Stomach (tissue), 9 donors: ENCODE results near the gene SUN3. TPM values are rescaled to one million over a fixed set of nuclear protein-coding genes. Genes with fewer than 3 reads are reported as not detected.
"Not testable (repeated sequence)": the region's sequence is repeated elsewhere in the genome, so short reads cannot be mapped to it uniquely, and the experiment has no call there.

Experiments used
- DNase-seq, 2 donors: peaks; one replicate each; pipeline versions ENCODE4 v3.0.0 to v3.0.0-alpha.2; 2013 to 2019
- H3K27ac ChIP-seq, 5 donors: fragments of 200-600 bp in 4 of 5; sonication (generic) in 4 of 5; one replicate each; pipeline ENCODE4 v1.5.1; 2013 to 2019; ENCODE audit warnings: mild to moderate bottlenecking in 1 of 5, moderate library complexity in 1 of 5
- H3K27me3 ChIP-seq, 3 donors: fragments of 200-600 bp; sonication (generic); one replicate each; pipeline ENCODE4 v1.5.1; 2017 to 2019; ENCODE audit warnings: mixed run types in 1 of 3
- H3K36me3 ChIP-seq, 4 donors: fragments of 200-600 bp; sonication (generic); 1 replicate in 3 of 4; 2 replicates in 1 of 4; pipeline ENCODE4 v1.5.1; 2016 to 2019
- H3K4me1 ChIP-seq, 4 donors: fragments of 200-600 bp; sonication (generic); one replicate each; pipeline ENCODE4 v1.5.1; 2016 to 2019
- H3K4me3 ChIP-seq, 4 donors: fragments of 200-600 bp; sonication (generic) in 3 of 4; one replicate each; pipeline ENCODE4 v1.5.1; 2016 to 2019; ENCODE audit warnings: mild to moderate bottlenecking in 1 of 4
- H3K9me3 ChIP-seq, 4 donors: fragments of 200-600 bp; sonication (generic); one replicate each; pipeline ENCODE4 v1.5.1; 2016 to 2019
- EP300 ChIP-seq: sonication (generic); formaldehyde crosslinking; IDR thresholded peaks from one replicate; pipeline ENCODE4 v1.6.1; 2017; ENCODE audit warnings: antibody characterized with exemption
- POLR2A ChIP-seq, 4 donors: fragments of 450-650 bp; IDR thresholded peaks; one replicate each; pipeline ENCODE4 v1.6.1; 2016; ENCODE audit warnings: antibody characterized with exemption in 4 of 4, control low read depth in 2 of 4, mild to moderate bottlenecking in 1 of 4, moderate library complexity in 1 of 4
- POLR2AphosphoS5 ChIP-seq, 3 donors: sonication (generic); formaldehyde crosslinking; IDR thresholded peaks; one replicate each; pipeline ENCODE4 v1.6.1; 2016; ENCODE audit warnings: antibody characterized with exemption in 3 of 3
- WGBS, 5 donors: extraction: QIAGEN DNeasy Blood & Tissue Kit in 3 of 5; methylation state at CpG; one replicate each; pipeline versions ENCODE4 v1.1.5 to v1.1.7; 2013 to 2018; 5-methylcytosine and 5-hydroxymethylcytosine counted together
- intact Hi-C: fragments of 100-400 bp; cut with DNase I; formaldehyde crosslinking; loops from one replicate; pipeline ENCODE4 v1.15.1; 2023; ENCODE audit warnings: low total_unique reads
- polyA plus RNA-seq, 3 donors: library from polyadenylated mRNA; stranded (reverse); fragments of 200-250 nt; gene quantifications; one replicate each; pipeline ENCODE4 v1.2.3, GENCODE V29; 2013
- total RNA-seq, 5 donors: library from RNA; depleted of rRNA; stranded (reverse); fragments of >200 nt; gene quantifications; one replicate each; pipeline versions ENCODE4 v1.1.0 to v1.2.3, GENCODE V29; 2014 to 2016
- TF ChIP-seq, protein P1 (sequence below), 7 experiments: fragments of 450-650 bp in 4 of 7; fragments of 200-600 bp in 3 of 7; sonication (generic) in 3 of 7; IDR thresholded peaks; one replicate each; pipeline ENCODE4 v1.5.1; 2016 to 2019; ENCODE audit warnings: antibody characterized with exemption in 7 of 7, control low read depth in 2 of 7, mild to moderate bottlenecking in 1 of 7
- donor health status: healthy with polysubstance abuse.
- donor health status: Bipolar disorder and iron deficiency.
- donor health status: healthy.

Gene SUN3
- total and polyA plus RNA-seq, 8 donors, result not detected

DNA sequence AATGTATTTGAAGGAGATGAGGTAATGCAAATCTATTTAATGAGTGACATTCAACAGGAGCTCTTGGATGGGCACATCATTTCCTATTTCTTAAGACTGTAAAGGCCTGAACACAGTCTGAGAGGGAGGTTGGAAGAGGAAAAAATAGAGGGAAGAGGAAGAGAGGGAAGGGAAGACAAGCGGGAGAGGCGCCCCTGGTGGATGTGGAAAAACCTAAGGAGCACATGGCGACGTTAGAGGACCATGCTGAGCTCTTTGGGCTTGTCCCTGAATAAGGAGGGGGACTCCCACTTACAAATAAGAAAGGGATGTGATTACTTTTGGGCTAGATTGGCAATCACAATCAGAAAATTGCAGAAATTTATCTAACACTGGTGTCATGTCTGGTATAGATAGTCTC is 19.6 kb downstream of the SUN3 start:
- no peak for TF ChIP-seq POLR2A (IDR thresholded peaks at IDR 0.05)
- no peak for TF ChIP-seq EP300
- TF ChIP-seq, protein P1, sequence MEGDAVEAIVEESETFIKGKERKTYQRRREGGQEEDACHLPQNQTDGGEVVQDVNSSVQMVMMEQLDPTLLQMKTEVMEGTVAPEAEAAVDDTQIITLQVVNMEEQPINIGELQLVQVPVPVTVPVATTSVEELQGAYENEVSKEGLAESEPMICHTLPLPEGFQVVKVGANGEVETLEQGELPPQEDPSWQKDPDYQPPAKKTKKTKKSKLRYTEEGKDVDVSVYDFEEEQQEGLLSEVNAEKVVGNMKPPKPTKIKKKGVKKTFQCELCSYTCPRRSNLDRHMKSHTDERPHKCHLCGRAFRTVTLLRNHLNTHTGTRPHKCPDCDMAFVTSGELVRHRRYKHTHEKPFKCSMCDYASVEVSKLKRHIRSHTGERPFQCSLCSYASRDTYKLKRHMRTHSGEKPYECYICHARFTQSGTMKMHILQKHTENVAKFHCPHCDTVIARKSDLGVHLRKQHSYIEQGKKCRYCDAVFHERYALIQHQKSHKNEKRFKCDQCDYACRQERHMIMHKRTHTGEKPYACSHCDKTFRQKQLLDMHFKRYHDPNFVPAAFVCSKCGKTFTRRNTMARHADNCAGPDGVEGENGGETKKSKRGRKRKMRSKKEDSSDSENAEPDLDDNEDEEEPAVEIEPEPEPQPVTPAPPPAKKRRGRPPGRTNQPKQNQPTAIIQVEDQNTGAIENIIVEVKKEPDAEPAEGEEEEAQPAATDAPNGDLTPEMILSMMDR (IDR thresholded peaks at IDR 0.05), result no peak
- no peak for TF ChIP-seq POLR2AphosphoS5 (IDR thresholded peaks at IDR 0.05)
- Histone ChIP-seq H3K4me1 (no peaks in the 10 kb centered on the region), H3K27ac (no peak overlapping the region), H3K4me3 (no peak overlapping the region), H3K27me3 (no peaks in the 10 kb centered on the region), H3K36me3 (no peaks in the 10 kb centered on the region), H3K9me3 (no peaks in the 10 kb centered on the region)
- DNase-seq, result no peak
- 87 to 89% (median 88%) methylated on average over 4 of the region's 4 CpGs for WGBS, 5 donors
- intact Hi-C loops, result no loop called here

DNA sequence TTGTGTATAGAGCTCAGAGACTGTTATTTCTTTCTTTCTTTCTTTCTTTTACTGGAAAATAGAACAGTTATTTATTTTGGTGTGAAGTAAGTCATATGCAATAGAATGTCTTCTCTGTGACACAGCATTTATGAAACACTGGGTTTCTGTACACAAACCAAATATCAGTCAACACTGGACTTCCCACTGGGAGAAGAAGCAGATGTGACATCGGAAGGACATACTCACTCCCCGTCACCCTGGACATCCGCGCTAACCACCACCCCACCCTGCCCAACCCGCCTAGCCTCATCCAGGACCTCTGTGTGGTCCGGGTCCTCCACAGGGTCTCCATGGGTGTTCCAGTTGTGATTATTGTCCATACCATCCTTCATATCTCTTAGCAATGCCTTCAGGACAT is 22.0 kb downstream of the SUN3 start:
- no peak for TF ChIP-seq EP300
- Histone ChIP-seq H3K9me3 (no peaks in the 10 kb centered on the region), H3K4me1 (no peaks in the 10 kb centered on the region), H3K27me3 (no peaks in the 10 kb centered on the region), H3K27ac (no peak overlapping the region), H3K4me3 (no peak overlapping the region), H3K36me3 (no peaks in the 10 kb centered on the region)
- no peak for DNase-seq
- WGBS, 5 donors, result 74 to 90% (median 88%) methylated on average over 6 of the region's 6 CpGs
- intact Hi-C loops, result no loop called here

DNA sequence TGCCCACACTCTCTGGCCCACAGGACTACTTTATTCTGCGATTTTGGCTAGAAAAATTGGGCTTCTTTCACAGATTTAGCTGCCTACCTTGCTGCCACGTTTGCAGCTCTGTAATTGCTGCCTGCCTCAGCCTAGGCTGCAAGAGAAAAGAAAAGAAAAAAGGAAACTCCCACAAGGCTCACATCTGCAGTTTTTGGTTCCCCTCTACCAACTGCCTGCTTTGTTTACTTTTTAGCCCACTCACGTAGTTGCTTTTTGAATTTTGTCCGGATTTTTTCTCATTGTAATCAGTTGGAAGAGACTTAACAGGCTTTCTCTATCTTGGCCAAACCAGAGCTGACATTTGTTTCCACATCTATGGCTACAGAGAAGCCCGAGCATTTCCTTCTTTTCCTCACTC is 24.3 kb downstream of the SUN3 start:
- no peaks in the 10 kb centered on the region for H3K4me1 ChIP-seq
- TF ChIP-seq POLR2AphosphoS5 (IDR thresholded peaks at IDR 0.05), result no peak
- TF ChIP-seq, protein P1 (IDR thresholded peaks at IDR 0.05), result no peak
- TF ChIP-seq EP300, result no peak
- no peak for TF ChIP-seq POLR2A (IDR thresholded peaks at IDR 0.05)
- no peaks in the 10 kb centered on the region for H3K36me3 ChIP-seq
- no peak for DNase-seq
- H3K4me3 ChIP-seq, result no peak overlapping the region
- H3K9me3 ChIP-seq, result no peaks in the 10 kb centered on the region
- WGBS, 5 donors, result 36 to 46% (median 40%) methylated on average over 5 of the region's 5 CpGs
- intact Hi-C loops, result no loop called here
- H3K27me3 ChIP-seq, result no peaks in the 10 kb centered on the region
- no peak overlapping the region for H3K27ac ChIP-seq

DNA sequence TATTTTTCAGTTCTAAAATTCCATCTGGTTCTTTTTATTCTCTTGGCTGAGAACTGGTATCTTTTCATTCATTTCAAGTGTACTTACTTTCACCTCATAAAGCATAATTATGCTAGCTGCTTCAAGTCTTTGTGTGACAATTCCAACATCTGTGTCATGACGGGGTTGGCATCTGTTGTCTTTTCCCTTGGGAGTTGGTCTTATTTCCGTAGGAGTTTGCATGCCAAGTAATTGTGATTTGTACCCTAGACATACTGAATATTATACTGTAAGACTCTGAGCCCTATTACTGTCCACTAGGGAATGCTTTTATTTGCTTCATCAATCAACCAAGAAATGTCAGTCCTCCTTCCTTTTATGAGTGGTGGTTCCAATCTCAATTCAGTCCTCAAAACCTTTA is 24.9 kb downstream of the SUN3 start:
- WGBS, 5 donors, result 61 to 76% (median 66%) methylated on average over 2 of the region's 2 CpGs
- TF ChIP-seq, protein P1 (IDR thresholded peaks at IDR 0.05), result no peak
- TF ChIP-seq POLR2AphosphoS5 (IDR thresholded peaks at IDR 0.05) (no peak), EP300 (no peak), POLR2A (IDR thresholded peaks at IDR 0.05) (no peak)
- intact Hi-C loops, result no loop called here

DNA sequence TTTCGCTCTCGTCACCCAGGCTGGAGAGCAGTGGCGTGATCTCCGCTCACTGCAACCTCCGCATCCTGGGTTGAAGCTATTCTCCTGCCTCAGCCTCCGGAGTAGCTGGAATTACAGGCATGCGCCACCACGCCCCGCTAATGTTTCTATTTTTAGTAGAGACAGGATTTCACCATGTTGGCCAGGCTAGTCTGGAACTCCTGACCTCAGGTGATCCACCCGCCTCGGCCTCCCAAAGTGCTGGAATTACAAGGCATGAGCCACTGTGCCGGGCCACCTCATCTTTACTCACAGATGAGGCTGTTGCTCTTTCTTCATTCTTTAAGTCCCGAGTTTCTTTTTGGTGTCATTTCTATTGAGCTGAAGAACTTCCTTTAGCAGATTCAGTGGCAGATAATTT is 28.7 kb downstream of the SUN3 start:
- H3K27ac ChIP-seq, H3K4me1 ChIP-seq, intact Hi-C loops, H3K9me3 ChIP-seq, DNase-seq, H3K27me3 ChIP-seq, H3K4me3 ChIP-seq, H3K36me3 ChIP-seq: not testable (repeated sequence)
- WGBS, 5 donors, result 86 to 92% (median 88%) methylated on average over 13 of the region's 13 CpGs

More for the DNA sequence above, 24.9 kb downstream of the SUN3 start:
- H3K27ac ChIP-seq, result no peak overlapping the region
- H3K9me3 ChIP-seq, result no peaks in the 10 kb centered on the region
- DNase-seq, result no peak
- no peaks in the 10 kb centered on the region for H3K4me1 ChIP-seq
- no peaks in the 10 kb centered on the region for H3K36me3 ChIP-seq
- no peak overlapping the region for H3K4me3 ChIP-seq
- no peaks in the 10 kb centered on the region for H3K27me3 ChIP-seq
